HEK293 (cell line): ENCODE measurements around the gene C6orf136.
A peak's percentile ranks its signal among the peaks of the same experiment; 100 is the strongest.

ENCODE experiments used
- KLF8 ChIP-seq: fragments of 450-650 bp; formaldehyde crosslinking; IDR thresholded peaks from 2 replicates; pipeline ENCODE4 v1.5.1; 2016; ENCODE audit warnings: missing biosample characterization, missing genetic modification characterization
- ZBTB8A ChIP-seq: fragments of 450-650 bp; formaldehyde crosslinking; IDR thresholded peaks from 2 replicates; pipeline ENCODE4 v1.5.1; 2016; ENCODE audit warnings: missing biosample characterization, missing genetic modification characterization
- ZNF146 ChIP-seq: fragments of 450-650 bp; formaldehyde crosslinking; IDR thresholded peaks from 2 replicates; pipeline ENCODE4 v1.5.1; 2016; ENCODE audit warnings: missing biosample characterization, missing genetic modification characterization
- ZNF211 ChIP-seq: fragments of 450-650 bp; formaldehyde crosslinking; IDR thresholded peaks from 2 replicates; pipeline ENCODE4 v1.5.1; 2016; ENCODE audit warnings: low read depth, missing biosample characterization, missing genetic modification characterization
- ZNF302 ChIP-seq: fragments of 450-650 bp; formaldehyde crosslinking; IDR thresholded peaks from 2 replicates; pipeline ENCODE4 v1.5.1; 2016; ENCODE audit warnings: missing biosample characterization, missing genetic modification characterization, low read depth
- ZNF416 ChIP-seq: fragments of 450-650 bp; formaldehyde crosslinking; IDR thresholded peaks from 2 replicates; pipeline ENCODE4 v1.5.1; 2016; ENCODE audit warnings: missing biosample characterization, missing genetic modification characterization
- ZNF510 ChIP-seq: fragments of 450-650 bp; formaldehyde crosslinking; IDR thresholded peaks from 2 replicates; pipeline ENCODE4 v1.5.1; 2018; ENCODE audit warnings: mild to moderate bottlenecking, missing genetic modification characterization, missing biosample characterization; ENCODE audit not compliant: insufficient replicate concordance
- ZNF530 ChIP-seq: fragments of 450-650 bp; formaldehyde crosslinking; IDR thresholded peaks from 2 replicates; pipeline ENCODE4 v1.5.1; 2016; ENCODE audit warnings: low read depth, missing biosample characterization, missing genetic modification characterization
- ZNF558 ChIP-seq: fragments of 450-650 bp; formaldehyde crosslinking; IDR thresholded peaks from 2 replicates; pipeline ENCODE4 v1.5.1; 2016; ENCODE audit warnings: missing biosample characterization, missing genetic modification characterization
- ZNF701 ChIP-seq: fragments of 450-650 bp; formaldehyde crosslinking; IDR thresholded peaks from 2 replicates; pipeline ENCODE4 v1.5.1; 2016; ENCODE audit warnings: missing biosample characterization, missing genetic modification characterization
- ZNF785 ChIP-seq: fragments of 450-650 bp; formaldehyde crosslinking; IDR thresholded peaks from 2 replicates; pipeline ENCODE4 v1.5.1; 2016; ENCODE audit warnings: missing biosample characterization, missing genetic modification characterization
- TF ChIP-seq, protein P1 (sequence below): fragments of 450-650 bp; formaldehyde crosslinking; IDR thresholded peaks from 2 replicates; pipeline ENCODE4 v1.5.1; 2017; ENCODE audit warnings: missing biosample characterization, missing genetic modification characterization
- TF ChIP-seq, protein P2 (sequence below): fragments of 450-650 bp; formaldehyde crosslinking; IDR thresholded peaks from 2 replicates; pipeline ENCODE4 v1.5.1; 2017; ENCODE audit warnings: missing biosample characterization, missing genetic modification characterization
- TF ChIP-seq, protein P3 (sequence below): sonication (generic); formaldehyde crosslinking; IDR thresholded peaks from 2 replicates; pipeline ENCODE4 v1.8.1; 2022; ENCODE audit warnings: mild to moderate bottlenecking, moderate library complexity, missing genetic modification reagents
- TF ChIP-seq, protein P4 (sequence below): fragments of 450-650 bp; formaldehyde crosslinking; IDR thresholded peaks from 2 replicates; pipeline ENCODE4 v1.5.1; 2016; ENCODE audit warnings: missing biosample characterization, missing genetic modification characterization
- TF ChIP-seq, protein P5 (sequence below): fragments of 450-650 bp; formaldehyde crosslinking; optimal IDR thresholded peaks from 2 replicates; pipeline ENCODE3; 2016; ENCODE audit warnings: missing biosample characterization, mild to moderate bottlenecking, missing genetic modification characterization
- TF ChIP-seq, protein P6 (sequence below): fragments of 450-650 bp; formaldehyde crosslinking; IDR thresholded peaks from 2 replicates; pipeline ENCODE4 v1.5.1; 2016; ENCODE audit warnings: missing biosample characterization, missing genetic modification characterization
- TF ChIP-seq, protein P7 (sequence below): fragments of 450-650 bp; IDR thresholded peaks from 2 replicates; pipeline ENCODE4 v1.5.1; 2018; ENCODE audit warnings: missing biosample characterization, mild to moderate bottlenecking, missing genetic modification characterization
- TF ChIP-seq, protein P8 (sequence below): fragments of 450-650 bp; formaldehyde crosslinking; IDR thresholded peaks from 2 replicates; pipeline ENCODE4 v1.5.1; 2017; ENCODE audit warnings: missing biosample characterization, mild to moderate bottlenecking, missing genetic modification characterization, moderate library complexity
- TF ChIP-seq, protein P9 (sequence below): fragments of 450-650 bp; formaldehyde crosslinking; IDR thresholded peaks from 2 replicates; pipeline ENCODE4 v1.5.1; 2016; ENCODE audit warnings: missing biosample characterization, missing genetic modification characterization
- TF ChIP-seq, protein P10 (sequence below): fragments of 450-650 bp; IDR thresholded peaks from 2 replicates; pipeline ENCODE4 v1.5.1; 2018; ENCODE audit warnings: missing biosample characterization, missing genetic modification characterization
- TF ChIP-seq, protein P11 (sequence below): fragments of 450-650 bp; formaldehyde crosslinking; IDR thresholded peaks from 2 replicates; pipeline ENCODE4; 2016; ENCODE audit warnings: missing biosample characterization, missing genetic modification characterization

The C6orf136 gene

DNA sequence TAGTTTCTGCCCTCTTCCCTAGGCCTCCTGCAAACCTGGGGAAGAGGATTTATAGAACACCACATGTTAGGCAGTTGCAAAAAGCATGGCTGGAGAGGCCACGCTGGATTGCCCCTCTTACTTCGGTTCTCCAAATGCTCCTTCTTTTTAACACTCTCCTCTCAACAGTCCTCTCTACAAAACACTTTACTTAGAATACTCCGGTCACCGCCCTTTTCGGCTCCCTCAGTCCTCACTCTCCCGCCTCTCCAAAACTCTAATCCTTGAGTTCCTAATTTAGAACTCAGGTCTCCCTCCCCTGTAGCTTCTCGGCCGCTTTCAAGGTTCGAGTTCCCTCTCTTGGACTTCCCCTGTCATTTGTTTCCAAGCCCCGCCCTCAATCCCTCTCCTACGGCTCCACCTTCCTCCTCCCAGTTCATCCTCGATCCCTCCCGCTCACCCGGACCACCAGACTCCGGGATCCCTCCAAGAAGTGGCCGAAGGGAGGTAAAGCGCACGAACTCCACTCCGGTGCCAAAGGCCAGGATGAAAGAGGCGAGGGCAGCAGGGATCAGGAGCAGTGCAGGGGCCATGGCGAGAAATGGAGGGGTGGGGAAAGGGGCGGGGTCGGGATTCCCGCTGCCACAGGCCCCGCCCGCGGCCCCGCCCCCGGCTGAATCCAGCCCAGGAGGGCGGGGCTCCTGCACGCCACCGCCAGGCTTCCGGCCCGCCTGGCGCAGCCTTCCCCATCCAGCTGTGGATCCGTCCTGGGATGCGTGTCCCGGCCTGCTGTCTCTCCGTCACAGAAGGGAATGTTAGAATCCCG, 43.7 kb downstream of the C6orf136 start, which contains the start of gene NRM (continued):
- TF ChIP-seq ZNF302 (tag by site-specific recombination) (no peak), ZNF785 (tag by site-specific recombination) (no peak), ZNF510 (tag by site-specific recombination) (no peak), ZNF146 (no peak), ZNF558 (tag by site-specific recombination) (no peak), ZNF530 (tag by site-specific recombination) (no peak), ZNF701 (tag by site-specific recombination) (no peak), ZNF416 (no peak), ZNF211 (tag by site-specific recombination) (no peak), KLF8 (tag by site-specific recombination) (peak; percentile 96), ZBTB8A (no peak)
- TF ChIP-seq, protein P1, sequence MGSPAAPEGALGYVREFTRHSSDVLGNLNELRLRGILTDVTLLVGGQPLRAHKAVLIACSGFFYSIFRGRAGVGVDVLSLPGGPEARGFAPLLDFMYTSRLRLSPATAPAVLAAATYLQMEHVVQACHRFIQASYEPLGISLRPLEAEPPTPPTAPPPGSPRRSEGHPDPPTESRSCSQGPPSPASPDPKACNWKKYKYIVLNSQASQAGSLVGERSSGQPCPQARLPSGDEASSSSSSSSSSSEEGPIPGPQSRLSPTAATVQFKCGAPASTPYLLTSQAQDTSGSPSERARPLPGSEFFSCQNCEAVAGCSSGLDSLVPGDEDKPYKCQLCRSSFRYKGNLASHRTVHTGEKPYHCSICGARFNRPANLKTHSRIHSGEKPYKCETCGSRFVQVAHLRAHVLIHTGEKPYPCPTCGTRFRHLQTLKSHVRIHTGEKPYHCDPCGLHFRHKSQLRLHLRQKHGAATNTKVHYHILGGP: no peak
- TF ChIP-seq, protein P2, sequence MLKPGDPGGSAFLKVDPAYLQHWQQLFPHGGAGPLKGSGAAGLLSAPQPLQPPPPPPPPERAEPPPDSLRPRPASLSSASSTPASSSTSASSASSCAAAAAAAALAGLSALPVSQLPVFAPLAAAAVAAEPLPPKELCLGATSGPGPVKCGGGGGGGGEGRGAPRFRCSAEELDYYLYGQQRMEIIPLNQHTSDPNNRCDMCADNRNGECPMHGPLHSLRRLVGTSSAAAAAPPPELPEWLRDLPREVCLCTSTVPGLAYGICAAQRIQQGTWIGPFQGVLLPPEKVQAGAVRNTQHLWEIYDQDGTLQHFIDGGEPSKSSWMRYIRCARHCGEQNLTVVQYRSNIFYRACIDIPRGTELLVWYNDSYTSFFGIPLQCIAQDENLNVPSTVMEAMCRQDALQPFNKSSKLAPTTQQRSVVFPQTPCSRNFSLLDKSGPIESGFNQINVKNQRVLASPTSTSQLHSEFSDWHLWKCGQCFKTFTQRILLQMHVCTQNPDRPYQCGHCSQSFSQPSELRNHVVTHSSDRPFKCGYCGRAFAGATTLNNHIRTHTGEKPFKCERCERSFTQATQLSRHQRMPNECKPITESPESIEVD (tag by site-specific recombination): no peak
- TF ChIP-seq, protein P3, sequence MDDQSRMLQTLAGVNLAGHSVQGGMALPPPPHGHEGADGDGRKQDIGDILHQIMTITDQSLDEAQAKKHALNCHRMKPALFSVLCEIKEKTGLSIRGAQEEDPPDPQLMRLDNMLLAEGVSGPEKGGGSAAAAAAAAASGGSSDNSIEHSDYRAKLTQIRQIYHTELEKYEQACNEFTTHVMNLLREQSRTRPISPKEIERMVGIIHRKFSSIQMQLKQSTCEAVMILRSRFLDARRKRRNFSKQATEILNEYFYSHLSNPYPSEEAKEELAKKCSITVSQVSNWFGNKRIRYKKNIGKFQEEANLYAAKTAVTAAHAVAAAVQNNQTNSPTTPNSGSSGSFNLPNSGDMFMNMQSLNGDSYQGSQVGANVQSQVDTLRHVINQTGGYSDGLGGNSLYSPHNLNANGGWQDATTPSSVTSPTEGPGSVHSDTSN (CRISPR knock-in tag): no peak
- TF ChIP-seq, protein P4, sequence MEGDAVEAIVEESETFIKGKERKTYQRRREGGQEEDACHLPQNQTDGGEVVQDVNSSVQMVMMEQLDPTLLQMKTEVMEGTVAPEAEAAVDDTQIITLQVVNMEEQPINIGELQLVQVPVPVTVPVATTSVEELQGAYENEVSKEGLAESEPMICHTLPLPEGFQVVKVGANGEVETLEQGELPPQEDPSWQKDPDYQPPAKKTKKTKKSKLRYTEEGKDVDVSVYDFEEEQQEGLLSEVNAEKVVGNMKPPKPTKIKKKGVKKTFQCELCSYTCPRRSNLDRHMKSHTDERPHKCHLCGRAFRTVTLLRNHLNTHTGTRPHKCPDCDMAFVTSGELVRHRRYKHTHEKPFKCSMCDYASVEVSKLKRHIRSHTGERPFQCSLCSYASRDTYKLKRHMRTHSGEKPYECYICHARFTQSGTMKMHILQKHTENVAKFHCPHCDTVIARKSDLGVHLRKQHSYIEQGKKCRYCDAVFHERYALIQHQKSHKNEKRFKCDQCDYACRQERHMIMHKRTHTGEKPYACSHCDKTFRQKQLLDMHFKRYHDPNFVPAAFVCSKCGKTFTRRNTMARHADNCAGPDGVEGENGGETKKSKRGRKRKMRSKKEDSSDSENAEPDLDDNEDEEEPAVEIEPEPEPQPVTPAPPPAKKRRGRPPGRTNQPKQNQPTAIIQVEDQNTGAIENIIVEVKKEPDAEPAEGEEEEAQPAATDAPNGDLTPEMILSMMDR (tag by site-specific recombination): no peak
- TF ChIP-seq, protein P5, sequence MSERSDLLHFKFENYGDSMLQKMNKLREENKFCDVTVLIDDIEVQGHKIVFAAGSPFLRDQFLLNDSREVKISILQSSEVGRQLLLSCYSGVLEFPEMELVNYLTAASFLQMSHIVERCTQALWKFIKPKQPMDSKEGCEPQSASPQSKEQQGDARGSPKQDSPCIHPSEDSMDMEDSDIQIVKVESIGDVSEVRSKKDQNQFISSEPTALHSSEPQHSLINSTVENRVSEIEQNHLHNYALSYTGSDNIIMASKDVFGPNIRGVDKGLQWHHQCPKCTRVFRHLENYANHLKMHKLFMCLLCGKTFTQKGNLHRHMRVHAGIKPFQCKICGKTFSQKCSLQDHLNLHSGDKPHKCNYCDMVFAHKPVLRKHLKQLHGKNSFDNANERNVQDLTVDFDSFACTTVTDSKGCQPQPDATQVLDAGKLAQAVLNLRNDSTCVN: peak; percentile 44
- TF ChIP-seq, protein P6, sequence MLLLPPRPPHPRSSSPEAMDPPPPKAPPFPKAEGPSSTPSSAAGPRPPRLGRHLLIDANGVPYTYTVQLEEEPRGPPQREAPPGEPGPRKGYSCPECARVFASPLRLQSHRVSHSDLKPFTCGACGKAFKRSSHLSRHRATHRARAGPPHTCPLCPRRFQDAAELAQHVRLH: no peak
- TF ChIP-seq, protein P7, sequence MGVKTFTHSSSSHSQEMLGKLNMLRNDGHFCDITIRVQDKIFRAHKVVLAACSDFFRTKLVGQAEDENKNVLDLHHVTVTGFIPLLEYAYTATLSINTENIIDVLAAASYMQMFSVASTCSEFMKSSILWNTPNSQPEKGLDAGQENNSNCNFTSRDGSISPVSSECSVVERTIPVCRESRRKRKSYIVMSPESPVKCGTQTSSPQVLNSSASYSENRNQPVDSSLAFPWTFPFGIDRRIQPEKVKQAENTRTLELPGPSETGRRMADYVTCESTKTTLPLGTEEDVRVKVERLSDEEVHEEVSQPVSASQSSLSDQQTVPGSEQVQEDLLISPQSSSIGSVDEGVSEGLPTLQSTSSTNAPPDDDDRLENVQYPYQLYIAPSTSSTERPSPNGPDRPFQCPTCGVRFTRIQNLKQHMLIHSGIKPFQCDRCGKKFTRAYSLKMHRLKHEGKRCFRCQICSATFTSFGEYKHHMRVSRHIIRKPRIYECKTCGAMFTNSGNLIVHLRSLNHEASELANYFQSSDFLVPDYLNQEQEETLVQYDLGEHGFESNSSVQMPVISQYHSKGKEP (tag by site-specific recombination): no peak
- TF ChIP-seq, protein P8, sequence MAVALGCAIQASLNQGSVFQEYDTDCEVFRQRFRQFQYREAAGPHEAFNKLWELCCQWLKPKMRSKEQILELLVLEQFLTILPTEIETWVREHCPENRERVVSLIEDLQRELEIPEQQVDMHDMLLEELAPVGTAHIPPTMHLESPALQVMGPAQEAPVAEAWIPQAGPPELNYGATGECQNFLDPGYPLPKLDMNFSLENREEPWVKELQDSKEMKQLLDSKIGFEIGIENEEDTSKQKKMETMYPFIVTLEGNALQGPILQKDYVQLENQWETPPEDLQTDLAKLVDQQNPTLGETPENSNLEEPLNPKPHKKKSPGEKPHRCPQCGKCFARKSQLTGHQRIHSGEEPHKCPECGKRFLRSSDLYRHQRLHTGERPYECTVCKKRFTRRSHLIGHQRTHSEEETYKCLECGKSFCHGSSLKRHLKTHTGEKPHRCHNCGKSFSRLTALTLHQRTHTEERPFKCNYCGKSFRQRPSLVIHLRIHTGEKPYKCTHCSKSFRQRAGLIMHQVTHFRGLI (tag by site-specific recombination): no peak
- TF ChIP-seq, protein P9, sequence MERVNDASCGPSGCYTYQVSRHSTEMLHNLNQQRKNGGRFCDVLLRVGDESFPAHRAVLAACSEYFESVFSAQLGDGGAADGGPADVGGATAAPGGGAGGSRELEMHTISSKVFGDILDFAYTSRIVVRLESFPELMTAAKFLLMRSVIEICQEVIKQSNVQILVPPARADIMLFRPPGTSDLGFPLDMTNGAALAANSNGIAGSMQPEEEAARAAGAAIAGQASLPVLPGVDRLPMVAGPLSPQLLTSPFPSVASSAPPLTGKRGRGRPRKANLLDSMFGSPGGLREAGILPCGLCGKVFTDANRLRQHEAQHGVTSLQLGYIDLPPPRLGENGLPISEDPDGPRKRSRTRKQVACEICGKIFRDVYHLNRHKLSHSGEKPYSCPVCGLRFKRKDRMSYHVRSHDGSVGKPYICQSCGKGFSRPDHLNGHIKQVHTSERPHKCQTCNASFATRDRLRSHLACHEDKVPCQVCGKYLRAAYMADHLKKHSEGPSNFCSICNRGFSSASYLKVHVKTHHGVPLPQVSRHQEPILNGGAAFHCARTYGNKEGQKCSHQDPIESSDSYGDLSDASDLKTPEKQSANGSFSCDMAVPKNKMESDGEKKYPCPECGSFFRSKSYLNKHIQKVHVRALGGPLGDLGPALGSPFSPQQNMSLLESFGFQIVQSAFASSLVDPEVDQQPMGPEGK (tag by site-specific recombination): peak; percentile 85
- TF ChIP-seq, protein P10, sequence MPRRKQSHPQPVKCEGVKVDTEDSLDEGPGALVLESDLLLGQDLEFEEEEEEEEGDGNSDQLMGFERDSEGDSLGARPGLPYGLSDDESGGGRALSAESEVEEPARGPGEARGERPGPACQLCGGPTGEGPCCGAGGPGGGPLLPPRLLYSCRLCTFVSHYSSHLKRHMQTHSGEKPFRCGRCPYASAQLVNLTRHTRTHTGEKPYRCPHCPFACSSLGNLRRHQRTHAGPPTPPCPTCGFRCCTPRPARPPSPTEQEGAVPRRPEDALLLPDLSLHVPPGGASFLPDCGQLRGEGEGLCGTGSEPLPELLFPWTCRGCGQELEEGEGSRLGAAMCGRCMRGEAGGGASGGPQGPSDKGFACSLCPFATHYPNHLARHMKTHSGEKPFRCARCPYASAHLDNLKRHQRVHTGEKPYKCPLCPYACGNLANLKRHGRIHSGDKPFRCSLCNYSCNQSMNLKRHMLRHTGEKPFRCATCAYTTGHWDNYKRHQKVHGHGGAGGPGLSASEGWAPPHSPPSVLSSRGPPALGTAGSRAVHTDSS (tag by site-specific recombination): no peak
- TF ChIP-seq, protein P11, sequence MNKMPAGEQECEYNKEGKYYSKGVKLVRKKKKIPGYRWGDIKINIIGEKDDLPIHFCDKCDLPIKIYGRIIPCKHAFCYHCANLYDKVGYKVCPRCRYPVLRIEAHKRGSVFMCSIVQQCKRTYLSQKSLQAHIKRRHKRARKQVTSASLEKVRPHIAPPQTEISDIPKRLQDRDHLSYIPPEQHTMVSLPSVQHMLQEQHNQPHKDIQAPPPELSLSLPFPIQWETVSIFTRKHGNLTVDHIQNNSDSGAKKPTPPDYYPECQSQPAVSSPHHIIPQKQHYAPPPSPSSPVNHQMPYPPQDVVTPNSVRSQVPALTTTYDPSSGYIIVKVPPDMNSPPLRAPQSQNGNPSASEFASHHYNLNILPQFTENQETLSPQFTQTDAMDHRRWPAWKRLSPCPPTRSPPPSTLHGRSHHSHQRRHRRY (tag by site-specific recombination): no peak
